OCI-LY7 (cell line): Measurements from ENCODE around the gene TRPV6. TPM values are rescaled to one million over a fixed set of nuclear protein-coding genes. Genes with fewer than 3 reads are reported as not detected.

ENCODE experiments used
- BruUV-seq: library from RNA; stranded (reverse); fragments of 400-500 nt; replicated peaks from 2 replicates; lab custom pipeline; 2021; lab: Mats Ljungman, UMichigan
- CTCF ChIA-PET: fragments of 300-600 bp; sonication (Branson Sonifier 250); formaldehyde crosslinking; loops from one replicate; lab custom pipeline; 2022; ENCODE audit warnings: antibody characterized with exemption; ENCODE audit not compliant: unreplicated experiment; lab: Charles Lee
- POLR2A ChIA-PET: fragments of 300-600 bp; sonication (Branson Sonifier 250); formaldehyde crosslinking; loops from one replicate; lab custom pipeline; 2022; ENCODE audit warnings: antibody characterized with exemption; lab: Charles Lee
- DNase-seq: peaks from one replicate; pipeline ENCODE4 v3.0.0-alpha.2; 2015; ENCODE audit warnings: low spot score
- H2AFZ ChIP-seq: fragments of 200-600 bp; sonication (generic), shearing (Covaris generic); 2 replicates; pipeline ENCODE4 v1.6.1; 2014; ENCODE audit warnings: mild to moderate bottlenecking, antibody characterized with exemption, low read length, moderate library complexity
- H3K27ac ChIP-seq: fragments of 200-600 bp; sonication (generic); 2 replicates; pipeline ENCODE4 v1.5.1; 2014; ENCODE audit warnings: mixed run types, low read depth, mild to moderate bottlenecking, moderate library complexity, low read length, inconsistent platforms; ENCODE audit not compliant: poor library complexity, severe bottlenecking
- H3K36me3 ChIP-seq: fragments of 200-600 bp; sonication (generic); 2 replicates; pipeline ENCODE4 v1.6.1; 2014; ENCODE audit warnings: mild to moderate bottlenecking, antibody characterized with exemption, low read length, moderate library complexity, mixed read lengths; ENCODE audit not compliant: insufficient read depth
- H3K4me1 ChIP-seq: fragments of 200-600 bp; sonication (generic); 2 replicates; pipeline ENCODE4 v1.5.1; 2014; ENCODE audit warnings: mild to moderate bottlenecking, low read length; ENCODE audit not compliant: insufficient read depth, poor library complexity, severe bottlenecking
- H3K4me2 ChIP-seq: fragments of 200-600 bp; sonication (generic); 2 replicates; pipeline ENCODE4 v1.6.1; 2014; ENCODE audit warnings: mild to moderate bottlenecking, low read length
- H3K4me3 ChIP-seq: fragments of 200-600 bp; sonication (generic); 2 replicates; pipeline ENCODE4 v1.5.1; 2014; ENCODE audit warnings: mild to moderate bottlenecking, low read depth, low read length; ENCODE audit not compliant: poor library complexity, severe bottlenecking
- H3K79me2 ChIP-seq: fragments of 200-600 bp; sonication (generic); 2 replicates; pipeline ENCODE4 v1.6.1; 2016; ENCODE audit warnings: low read depth, mild to moderate bottlenecking, low read length, moderate library complexity, mixed read lengths; ENCODE audit not compliant: insufficient read depth
- H3K9me2 ChIP-seq: fragments of 200-600 bp; sonication (generic); 2 replicates; pipeline ENCODE4 v1.6.1; 2016; ENCODE audit warnings: mild to moderate bottlenecking, low read length, mixed read lengths; ENCODE audit not compliant: insufficient read depth
- H3K9me3 ChIP-seq: fragments of 200-600 bp; sonication (generic); 2 replicates; pipeline ENCODE4 v1.6.1; 2014; ENCODE audit warnings: mild to moderate bottlenecking, mixed run types, low read length, mixed read lengths
- H4K20me1 ChIP-seq: fragments of 200-600 bp; sonication (generic); 2 replicates; pipeline ENCODE4 v1.6.1; 2014; ENCODE audit warnings: mild to moderate bottlenecking, antibody characterized with exemption, low read length, moderate library complexity, mixed read lengths; ENCODE audit not compliant: insufficient read depth
- EZH2phosphoT487 ChIP-seq: fragments of 200-600 bp; sonication (generic); IDR thresholded peaks from 2 replicates; pipeline ENCODE4 v1.6.1; 2018; ENCODE audit warnings: low read depth, borderline replicate concordance, mild to moderate bottlenecking, mixed run types, antibody characterized with exemption, low read length, moderate library complexity, mixed read lengths
- intact Hi-C: fragments of 100-400 bp; cut with micrococcal nuclease; formaldehyde crosslinking; loops from one replicate; pipeline ENCODE4 v1.10.0; 2022; ENCODE audit not compliant: unreplicated experiment
- total RNA-seq, 2 experiments: library from RNA; depleted of rRNA in 1 of 2; stranded (reverse); fragments of >200 nt in 1 of 2; shearing (Covaris generic) in 1 of 2; gene quantifications; 2 replicates each; pipeline ENCODE4 v1.2.3, GENCODE V29; 2014 to 2022
- TF ChIP-seq, protein P1 (sequence below): fragments of 200-600 bp; sonication (generic); conservative IDR thresholded peaks from 2 replicates; pipeline ENCODE4 v1.5.1; 2014; ENCODE audit warnings: mild to moderate bottlenecking, antibody characterized with exemption, low read length, moderate library complexity, mixed read lengths

Gene TRPV6
- total RNA-seq, 2 experiments from 2014 or later, result not detected

DNA sequence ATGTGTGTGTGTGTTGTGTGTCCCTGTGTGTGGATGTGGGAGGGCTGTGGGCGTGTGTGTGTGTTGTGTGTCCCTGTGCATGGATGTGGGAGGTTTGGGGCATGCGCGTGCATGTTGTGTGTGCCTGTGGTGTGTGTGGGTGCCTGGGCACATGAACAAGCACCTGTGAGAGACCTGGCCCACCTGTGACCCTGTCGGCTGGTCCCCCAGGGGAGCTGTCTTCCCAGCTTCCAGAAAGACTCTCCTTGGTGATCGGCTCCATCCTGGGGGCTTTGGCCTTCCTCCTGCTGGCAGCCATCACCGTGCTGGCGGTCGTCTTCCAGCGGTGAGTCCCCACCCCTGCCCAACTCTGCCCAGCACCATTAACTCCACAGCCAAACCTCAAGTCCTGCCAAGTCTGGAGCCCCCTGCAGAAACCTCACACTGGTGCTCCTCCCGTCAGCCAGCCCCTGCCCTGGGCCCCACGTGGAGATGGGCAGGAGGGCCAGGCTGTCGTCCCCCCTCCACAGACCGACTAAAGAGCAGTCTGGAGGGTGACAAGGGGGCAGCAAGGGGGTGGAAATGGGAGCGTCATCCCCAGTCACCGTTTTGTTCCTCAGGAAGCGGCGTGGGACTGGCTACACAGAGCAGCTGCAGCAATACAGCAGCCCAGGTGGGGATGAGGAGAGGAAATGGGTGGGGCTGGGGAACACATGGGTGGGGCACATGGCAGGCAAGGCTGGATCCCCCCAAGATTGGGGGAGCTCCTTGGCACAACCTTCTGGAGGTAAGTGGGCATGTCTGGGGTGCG lies 18.0 kb downstream of the TRPV6 start:
- no peak overlapping the region for H3K4me2 ChIP-seq
- H3K79me2 ChIP-seq, result no peaks in the 10 kb centered on the region
- no peaks in the 10 kb centered on the region for H3K36me3 ChIP-seq
- no peak overlapping the region for H3K27ac ChIP-seq
- ChIA-PET POLR2A (no interaction called here), CTCF (no interaction called here)
- no peak for DNase-seq
- H3K4me1 ChIP-seq, result no peaks in the 10 kb centered on the region
- no peak overlapping the region for H2AFZ ChIP-seq
- no TSS peak for BruUV-seq
- no peaks in the 10 kb centered on the region for H3K9me3 ChIP-seq
- no peak overlapping the region for H3K4me3 ChIP-seq
- H3K9me2 ChIP-seq, result no peaks in the 10 kb centered on the region
- TF ChIP-seq EZH2phosphoT487, result no peak
- TF ChIP-seq, protein P1, sequence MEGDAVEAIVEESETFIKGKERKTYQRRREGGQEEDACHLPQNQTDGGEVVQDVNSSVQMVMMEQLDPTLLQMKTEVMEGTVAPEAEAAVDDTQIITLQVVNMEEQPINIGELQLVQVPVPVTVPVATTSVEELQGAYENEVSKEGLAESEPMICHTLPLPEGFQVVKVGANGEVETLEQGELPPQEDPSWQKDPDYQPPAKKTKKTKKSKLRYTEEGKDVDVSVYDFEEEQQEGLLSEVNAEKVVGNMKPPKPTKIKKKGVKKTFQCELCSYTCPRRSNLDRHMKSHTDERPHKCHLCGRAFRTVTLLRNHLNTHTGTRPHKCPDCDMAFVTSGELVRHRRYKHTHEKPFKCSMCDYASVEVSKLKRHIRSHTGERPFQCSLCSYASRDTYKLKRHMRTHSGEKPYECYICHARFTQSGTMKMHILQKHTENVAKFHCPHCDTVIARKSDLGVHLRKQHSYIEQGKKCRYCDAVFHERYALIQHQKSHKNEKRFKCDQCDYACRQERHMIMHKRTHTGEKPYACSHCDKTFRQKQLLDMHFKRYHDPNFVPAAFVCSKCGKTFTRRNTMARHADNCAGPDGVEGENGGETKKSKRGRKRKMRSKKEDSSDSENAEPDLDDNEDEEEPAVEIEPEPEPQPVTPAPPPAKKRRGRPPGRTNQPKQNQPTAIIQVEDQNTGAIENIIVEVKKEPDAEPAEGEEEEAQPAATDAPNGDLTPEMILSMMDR, result no peak
- no peaks in the 10 kb centered on the region for H4K20me1 ChIP-seq
- intact Hi-C loops, result no loop called here

DNA sequence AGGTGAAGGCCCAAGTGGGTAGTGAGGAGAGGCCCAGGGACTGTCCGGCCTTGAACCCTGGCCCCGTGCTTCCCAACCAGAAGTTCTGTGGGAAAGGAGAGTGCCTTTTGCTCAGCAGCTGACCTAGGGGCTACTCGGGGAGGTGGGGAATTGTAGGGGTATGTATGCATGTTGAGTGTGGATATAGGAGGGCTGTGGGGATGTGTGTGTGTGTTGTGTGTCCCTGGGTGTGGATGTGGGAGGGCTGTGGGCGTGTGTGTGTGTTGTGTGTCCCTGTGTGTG lies 18.5 kb downstream of the TRPV6 start:
- POLR2A ChIA-PET, result no interaction called here
- Histone ChIP-seq H3K27ac (no peak overlapping the region), H3K9me3 (no peaks in the 10 kb centered on the region), H3K4me2 (no peak overlapping the region), H3K79me2 (no peaks in the 10 kb centered on the region), H4K20me1 (no peaks in the 10 kb centered on the region), H3K4me1 (no peaks in the 10 kb centered on the region), H3K9me2 (no peaks in the 10 kb centered on the region), H3K36me3 (no peaks in the 10 kb centered on the region), H2AFZ (no peak overlapping the region), H3K4me3 (no peak overlapping the region)
- no TSS peak for BruUV-seq
- intact Hi-C loops, result no loop called here
- DNase-seq, result no peak
- TF ChIP-seq, protein P1, result no peak
- no peak for TF ChIP-seq EZH2phosphoT487
- CTCF ChIA-PET, result no interaction called here

DNA sequence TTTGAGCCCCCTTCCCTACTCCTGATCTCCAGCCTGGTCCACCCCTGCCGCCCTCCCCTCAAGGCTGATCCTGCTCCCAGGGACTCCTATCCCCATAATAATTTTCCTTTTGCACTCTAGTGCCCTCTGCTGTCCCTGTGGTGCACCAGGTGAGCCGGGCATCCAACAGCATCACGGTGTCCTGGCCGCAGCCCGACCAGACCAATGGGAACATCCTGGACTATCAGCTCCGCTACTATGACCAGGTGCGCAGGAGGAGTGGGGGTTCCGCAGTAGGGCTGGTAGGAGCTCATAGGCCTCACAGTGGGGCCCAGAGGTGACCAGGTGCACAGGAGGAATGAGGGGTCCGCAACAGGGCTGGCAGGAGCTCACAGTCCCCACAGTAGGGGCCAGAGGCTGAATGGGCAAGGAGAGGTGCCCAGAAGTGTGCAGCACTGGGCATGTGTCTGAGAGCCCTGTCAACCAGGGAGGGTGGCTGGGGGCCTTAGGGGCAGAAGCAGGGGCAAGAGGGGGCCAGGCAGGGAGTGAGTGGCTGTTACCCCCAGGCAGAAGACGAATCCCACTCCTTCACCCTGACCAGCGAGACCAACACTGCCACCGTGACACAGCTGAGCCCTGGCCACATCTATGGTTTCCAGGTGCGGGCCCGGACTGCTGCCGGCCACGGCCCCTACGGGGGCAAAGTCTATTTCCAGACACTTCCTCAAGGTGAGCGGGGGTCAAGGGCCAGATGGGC lies 19.0 kb downstream of the TRPV6 start:
- intact Hi-C loops, result no loop called here
- H3K4me1 ChIP-seq, result no peaks in the 10 kb centered on the region
- TF ChIP-seq, protein P1, result peak; percentile 78
- TF ChIP-seq EZH2phosphoT487, result no peak
- peak; percentile 29 for DNase-seq
- H3K9me2 ChIP-seq, result no peaks in the 10 kb centered on the region
- no peak overlapping the region for H3K27ac ChIP-seq
- no peaks in the 10 kb centered on the region for H3K9me3 ChIP-seq
- no peak overlapping the region for H2AFZ ChIP-seq
- no TSS peak for BruUV-seq
- no peaks in the 10 kb centered on the region for H3K36me3 ChIP-seq
- ChIA-PET CTCF (no interaction called here), POLR2A (interaction anchor here (0.7 kb wide), 1 partner anchor 57 kb away, joined by 3 read pairs; no protein-coding TSS in a partner anchor)
- no peaks in the 10 kb centered on the region for H3K79me2 ChIP-seq
- no peak overlapping the region for H3K4me3 ChIP-seq
- no peaks in the 10 kb centered on the region for H4K20me1 ChIP-seq
- no peak overlapping the region for H3K4me2 ChIP-seq
